Glomerular visceral epithelial cell (primary cell): ENCODE data around the gene PTPN14.
A peak's percentile ranks its signal among the peaks of the same experiment; 100 is the strongest.

Experiments
- DNase-seq: peaks from one replicate; pipeline ENCODE4 v3.0.0-alpha.2; 2016; ENCODE audit errors: extremely low spot score

The PTPN14 gene

DNA sequence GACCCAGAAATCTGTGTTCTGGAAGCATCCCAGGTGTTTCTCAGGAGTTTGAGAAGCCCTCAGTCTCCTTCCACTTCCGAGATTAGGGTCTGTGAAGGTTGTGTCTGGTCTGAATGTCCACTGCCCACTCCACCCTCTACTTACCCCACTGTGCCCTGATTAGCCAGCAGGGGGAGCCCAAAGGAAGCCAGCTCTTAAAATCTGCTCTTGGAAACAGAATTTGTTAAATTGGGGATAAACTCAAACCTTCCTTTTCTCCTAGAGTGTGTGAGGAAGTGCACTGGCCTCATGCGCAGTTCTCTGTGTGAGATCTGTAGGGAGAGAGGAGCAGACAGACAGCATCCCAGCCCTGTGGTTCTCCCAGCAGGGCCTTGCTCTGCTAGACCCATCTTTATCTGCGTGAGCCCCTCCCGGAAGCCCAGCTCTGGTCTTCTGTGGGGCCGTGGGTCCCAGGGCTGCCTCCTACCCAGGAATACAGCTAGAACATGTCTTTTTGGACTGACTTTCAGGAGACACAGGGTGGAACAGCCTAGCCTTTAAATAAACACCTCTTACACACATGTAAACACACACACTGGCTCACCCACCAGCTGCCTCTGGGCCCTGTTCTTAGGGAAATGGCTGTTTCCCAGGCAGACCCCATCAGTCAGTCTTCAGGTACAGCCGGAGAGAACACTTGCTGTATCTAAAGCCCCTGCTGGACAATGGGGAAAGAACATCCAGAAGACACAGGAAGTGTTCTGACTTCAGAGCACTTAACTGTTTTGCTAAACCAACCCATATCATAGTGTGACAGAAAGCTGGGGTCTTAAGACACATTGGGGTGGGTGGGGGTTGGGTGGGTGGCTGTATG is 218.2 kb downstream of the PTPN14 start:
- DNase-seq, result peak; percentile 62

- peak; percentile 52 for DNase-seq
Observed at GRCh38 chr1:214331827-214332423, 219.5 kb downstream of the PTPN14 start.

GRCh38 chr1:214331180-214331579 is 220.2 kb downstream of the PTPN14 start:
- no peak for DNase-seq

DNA sequence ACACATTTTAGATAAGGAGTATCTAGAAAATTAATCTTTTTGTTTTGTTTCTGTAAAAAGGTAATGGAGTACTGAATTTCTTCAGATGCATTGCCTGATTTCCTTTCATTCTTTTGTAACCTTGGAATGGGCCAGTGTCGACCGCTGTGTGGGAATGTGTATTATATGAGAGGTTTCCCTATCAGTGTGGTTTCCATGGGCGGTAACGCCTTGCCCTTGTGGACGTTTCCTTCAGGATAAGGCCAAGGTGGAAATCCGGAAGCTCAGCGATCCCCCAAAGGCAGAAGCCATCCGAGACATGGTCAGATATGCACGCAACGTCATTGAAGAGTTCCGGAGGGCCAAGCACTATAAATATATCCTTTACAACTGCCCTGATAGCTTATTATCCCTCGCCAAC is 220.7 kb downstream of the PTPN14 start:
- no peak for DNase-seq

- DNase-seq, result no peak
Observed at GRCh38 chr1:214330222-214330621, 221.2 kb downstream of the PTPN14 start.

- no peak for DNase-seq
Observed at GRCh38 chr1:214329470-214330220, 221.8 kb downstream of the PTPN14 start.

GRCh38 chr1:214328770-214329469 is 222.5 kb downstream of the PTPN14 start:
- peak; percentile 81 for DNase-seq

DNA sequence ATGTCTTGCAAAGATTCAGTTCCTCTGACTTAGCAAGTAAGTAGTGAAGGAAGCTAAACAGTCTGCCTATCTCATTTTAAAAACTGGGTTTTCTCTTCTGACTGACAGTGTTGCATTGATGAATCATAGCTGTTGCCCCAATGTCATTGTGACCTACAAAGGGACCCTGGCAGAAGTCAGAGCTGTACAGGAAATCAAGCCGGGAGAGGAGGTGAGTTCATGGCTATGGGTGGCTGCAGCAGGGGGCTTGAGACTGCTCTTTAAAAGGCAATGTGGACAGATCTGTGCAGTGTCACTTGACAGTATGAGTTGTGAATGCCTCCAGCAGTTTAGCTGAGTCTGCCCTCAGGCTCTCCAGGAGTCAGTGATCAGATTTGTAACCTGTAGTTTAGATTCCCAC is 223.9 kb downstream of the PTPN14 start:
- DNase-seq, result no peak

- DNase-seq, result no peak
Observed at GRCh38 chr1:214326406-214326805, 225.0 kb downstream of the PTPN14 start.

GRCh38 chr1:214324896-214325800 is 226.3 kb downstream of the PTPN14 start:
- no peak for DNase-seq

- peak; percentile 63 for DNase-seq
Observed at GRCh38 chr1:214321705-214322453, 229.5 kb downstream of the PTPN14 start.

DNA sequence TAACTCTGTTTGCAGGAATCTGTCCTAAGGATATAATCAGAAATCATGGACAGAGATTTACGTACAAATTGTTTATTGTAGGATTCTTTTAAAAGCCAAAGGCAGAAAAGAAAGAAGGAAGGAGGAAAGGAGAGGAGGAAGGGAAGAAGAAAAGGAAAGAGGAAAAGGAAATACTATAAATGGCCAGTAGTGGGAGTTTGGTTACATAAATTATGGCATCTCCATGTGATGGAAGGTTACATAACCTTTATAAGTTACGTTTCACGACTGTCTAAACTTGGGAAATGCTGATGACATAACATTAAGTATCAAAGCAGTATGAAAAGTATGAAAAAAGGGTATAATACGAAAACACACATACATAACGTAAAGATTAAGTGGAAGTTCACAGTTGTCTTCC is 231.5 kb downstream of the PTPN14 start:
- no peak for DNase-seq

DNA sequence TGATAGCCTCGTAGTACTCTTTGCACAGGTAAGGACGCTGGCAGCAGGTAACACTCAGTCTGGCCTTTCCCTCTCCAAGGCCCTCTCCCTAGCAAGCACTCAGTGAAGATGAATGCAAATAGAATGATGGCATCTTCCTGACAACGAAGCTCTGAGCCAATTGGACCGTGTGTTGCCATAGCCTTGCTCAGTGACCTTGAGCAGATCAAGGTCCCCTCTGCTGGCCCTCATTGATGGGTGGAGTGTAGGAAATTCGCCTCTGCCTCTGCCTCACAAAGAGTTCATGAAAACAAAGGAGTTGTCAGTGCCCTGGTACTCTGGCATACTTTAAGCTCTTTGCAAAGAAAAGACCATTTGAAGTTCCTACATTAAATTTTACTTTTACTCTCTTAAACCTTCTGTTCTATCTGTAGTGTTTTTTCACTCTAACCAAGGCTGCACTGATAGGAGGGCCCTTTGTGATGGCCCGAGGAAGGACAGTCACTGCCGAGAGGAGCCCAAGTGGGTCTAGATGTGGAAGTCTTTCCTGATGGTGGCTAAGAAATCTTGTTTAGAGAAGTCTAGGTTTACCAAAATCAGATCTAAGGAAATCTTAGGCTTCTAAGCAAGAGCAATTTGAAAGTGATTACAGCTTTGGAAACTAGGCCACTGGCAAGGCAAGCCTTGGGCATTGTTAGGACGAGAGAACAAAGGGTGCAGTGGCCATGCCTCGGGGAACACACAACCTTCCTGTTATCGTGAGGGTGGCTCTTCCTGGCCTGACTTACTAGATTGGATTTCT is 232.3 kb downstream of the PTPN14 start:
- DNase-seq, result no peak

GRCh38 chr1:214318356-214318755 is 233.0 kb downstream of the PTPN14 start:
- no peak for DNase-seq

- DNase-seq, result no peak
Observed at GRCh38 chr1:214317734-214318133, 233.7 kb downstream of the PTPN14 start.

DNA sequence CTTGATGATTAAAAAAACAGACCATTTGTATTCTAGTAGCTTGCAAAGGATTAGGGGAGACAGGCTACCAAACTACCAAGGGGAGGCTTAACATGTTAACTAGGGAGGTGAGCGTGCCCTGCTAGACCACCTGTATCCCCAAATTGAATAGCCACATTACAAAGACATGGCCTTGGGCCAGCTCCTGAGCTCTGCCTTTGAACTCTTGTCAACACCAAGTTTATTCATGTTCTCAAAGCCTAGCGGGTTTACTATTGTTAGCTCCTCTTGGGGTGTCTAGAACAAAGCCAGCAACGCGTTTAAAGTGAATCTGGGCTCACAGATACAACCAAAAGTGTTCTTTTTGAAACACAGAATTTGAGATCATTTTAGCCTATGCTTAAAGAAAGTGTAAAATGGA is 234.1 kb downstream of the PTPN14 start:
- no peak for DNase-seq

- peak; percentile 73 for DNase-seq
Observed at GRCh38 chr1:214316593-214316992, 234.8 kb downstream of the PTPN14 start.

DNA sequence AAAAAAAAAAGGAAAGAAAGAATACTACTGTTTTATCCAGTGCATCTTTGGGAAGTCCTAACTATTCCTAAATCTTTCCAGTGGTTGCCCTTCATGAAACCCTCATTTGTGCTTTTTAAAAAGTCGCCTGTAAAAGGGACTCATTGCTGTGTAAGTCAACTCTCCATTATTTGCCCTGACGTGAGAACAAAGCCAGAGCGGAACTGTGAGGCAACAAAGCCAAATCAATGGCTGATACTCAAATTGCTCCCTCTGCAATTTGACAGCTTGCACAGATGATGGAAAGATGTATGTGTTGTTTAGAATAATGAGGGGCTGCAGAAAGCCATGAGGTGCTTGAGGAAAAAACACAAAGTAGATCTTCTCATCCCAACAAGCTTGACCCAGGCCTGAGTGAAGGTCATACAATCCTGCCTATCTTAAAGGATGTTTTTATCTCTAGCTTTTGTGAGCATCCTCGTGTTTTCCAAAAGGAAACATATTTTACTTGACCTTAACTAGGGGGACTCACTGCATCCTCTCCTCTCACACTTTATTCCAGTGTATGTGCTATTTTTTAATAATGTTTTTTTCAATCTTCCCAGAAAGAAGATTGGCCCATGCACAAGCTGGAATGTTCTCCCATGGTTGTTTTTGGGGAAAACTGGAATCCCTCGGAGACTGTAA is 237.1 kb downstream of the PTPN14 start:
- no peak for DNase-seq

- no peak for DNase-seq
Observed at GRCh38 chr1:214312530-214313051, 238.8 kb downstream of the PTPN14 start.
